HG03457 (cell line): ENCODE results near the gene ANO2.

Source experiments
- ATAC-seq: cut with Tn5 transposase; IDR thresholded peaks from one replicate; pipeline ENCODE4 v1.9.1; 2021; ENCODE audit warnings: moderate number of reproducible peaks; ENCODE audit not compliant: unreplicated experiment

Gene ANO2

DNA sequence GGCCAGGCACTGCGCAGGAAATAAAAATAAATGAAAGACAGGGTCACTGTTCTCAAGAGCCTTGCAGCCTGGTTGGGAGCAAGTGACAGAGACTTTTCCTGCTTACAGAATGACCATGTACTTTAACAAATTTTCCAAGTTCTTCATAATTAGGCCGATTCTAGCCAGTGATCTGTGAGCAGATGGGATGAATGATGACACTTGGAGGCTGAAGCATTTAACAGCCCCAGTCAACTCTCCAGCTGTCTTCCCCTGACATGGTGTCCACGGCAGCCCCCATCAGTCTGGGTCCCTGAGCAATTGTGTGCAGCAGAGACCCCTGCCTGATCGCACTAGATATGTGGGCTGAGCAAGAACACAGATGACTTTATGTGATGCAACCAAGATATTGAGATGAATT lies 314.3 kb downstream of the ANO2 start:
- no peak for ATAC-seq

DNA sequence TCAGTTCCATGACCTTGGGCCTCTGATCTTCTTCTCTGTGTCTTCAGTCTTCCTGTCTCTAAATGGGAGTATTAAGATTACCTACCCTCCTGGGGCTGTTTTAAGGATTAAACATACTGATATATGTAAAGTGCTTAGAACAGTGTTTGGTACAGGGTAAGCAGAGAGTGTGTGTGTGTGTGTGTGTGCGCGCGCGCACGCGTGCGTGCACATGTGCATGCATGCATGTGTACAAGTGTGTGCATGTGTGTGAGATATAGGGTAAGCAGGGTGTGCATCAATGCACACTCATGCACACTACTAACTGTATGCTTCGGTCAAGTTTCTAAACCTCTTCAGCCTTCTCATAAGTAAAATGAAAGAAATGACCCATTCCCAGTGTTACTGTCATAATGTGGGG lies 316.6 kb downstream of the ANO2 start:
- ATAC-seq: no peak

DNA sequence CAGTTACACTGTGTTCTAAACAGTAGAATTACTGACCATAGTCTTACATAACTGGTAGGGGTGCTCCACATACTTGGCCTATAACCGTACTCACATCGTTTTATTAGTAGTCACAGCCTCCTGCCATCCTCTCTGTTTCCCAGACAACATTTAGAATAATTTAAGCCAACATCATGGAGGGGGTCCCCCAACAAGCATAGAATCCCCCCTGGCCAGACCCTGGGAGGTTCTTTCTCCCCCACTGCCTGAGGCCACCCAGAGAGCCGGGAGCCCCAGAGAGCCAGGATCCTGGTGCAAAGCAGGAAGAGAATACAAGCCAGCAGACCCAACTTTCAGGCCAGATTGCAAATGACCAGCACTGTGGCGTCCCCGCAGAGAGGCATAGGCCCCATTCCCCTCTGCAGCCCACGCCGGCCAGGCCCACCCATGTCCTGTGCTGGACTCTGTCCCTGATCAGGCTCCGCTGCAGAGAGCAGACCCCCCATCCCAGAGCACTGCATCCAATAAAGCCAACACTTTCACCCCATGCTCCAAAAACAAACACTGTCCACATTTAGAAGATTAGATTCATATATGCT lies 317.9 kb downstream of the ANO2 start:
- no peak for ATAC-seq

DNA sequence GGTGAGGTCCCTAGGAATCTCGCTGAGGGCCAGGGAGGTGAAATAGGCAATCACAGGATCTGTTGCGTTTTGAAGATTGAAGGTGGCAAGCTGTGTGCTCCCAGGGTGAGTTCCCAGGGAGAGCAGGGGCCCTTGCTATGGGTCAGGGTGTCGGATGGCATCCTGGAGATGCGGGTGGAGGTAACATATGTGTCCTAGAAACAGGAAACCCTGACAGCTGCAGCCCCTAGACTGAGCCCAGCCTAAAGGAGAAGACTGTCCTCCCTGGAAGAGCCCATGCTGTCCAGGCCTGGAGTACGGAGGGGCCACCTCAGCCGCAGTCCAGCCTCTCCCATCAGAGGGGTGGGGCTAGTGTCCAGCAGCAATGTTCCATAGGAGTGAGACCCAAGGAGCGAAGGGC lies 318.9 kb downstream of the ANO2 start:
- no peak for ATAC-seq

DNA sequence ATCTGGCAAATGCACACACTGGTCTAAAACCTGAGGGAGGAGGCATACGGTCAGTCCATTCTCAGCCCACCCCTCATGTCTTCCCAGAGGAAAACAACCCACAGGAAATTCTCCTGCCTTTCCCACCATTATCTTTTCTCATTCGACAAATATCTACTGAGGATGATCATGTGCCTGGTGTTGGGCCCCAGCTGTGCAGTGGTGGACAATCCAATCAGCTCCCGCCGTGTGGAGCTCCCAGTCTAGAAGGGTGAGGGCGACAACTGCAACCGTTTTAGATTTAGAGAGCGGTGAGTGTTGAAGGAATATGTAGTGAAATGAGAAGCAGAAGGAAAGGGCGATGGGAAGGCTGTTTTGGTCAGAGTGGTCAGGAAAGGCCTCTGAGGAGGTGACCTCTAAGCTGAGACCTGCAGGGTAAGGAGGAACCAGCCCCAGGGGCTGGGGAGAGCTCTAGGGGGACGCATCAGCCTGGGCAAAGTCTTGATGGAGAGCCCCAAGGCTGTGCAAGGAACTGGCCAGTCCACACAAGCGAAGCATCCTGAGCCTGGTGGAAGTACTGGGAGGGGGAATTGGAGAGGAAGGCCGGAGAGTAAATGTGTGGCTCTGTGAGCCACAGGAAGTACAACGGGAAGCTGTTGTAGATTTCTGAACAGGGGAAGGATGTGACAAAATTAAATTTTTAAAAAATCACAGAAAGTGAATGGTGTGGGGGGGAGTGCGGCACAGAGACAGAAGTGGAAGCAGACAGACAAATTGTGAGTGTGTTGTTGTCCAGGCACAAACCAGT lies 320.4 kb downstream of the ANO2 start:
- no peak for ATAC-seq

DNA sequence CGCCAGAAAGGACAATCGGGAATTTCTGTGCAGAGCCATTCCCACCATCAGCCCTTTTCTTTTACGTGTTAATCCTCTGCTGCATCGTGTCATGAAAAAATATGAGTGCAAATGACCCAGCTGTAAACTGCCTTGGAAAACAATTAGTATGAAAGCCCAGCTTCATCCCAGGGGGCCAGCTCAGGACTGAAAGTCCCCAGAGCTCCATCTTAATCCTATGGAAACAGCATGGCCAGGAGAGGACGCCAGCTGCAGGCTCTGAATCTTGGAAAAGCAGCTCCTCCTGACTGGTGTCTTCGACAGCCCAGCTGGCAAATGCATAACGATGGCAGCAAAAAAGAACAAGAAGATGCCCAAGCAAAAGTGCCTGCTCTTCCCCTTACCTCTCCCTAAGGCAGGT lies 321.6 kb downstream of the ANO2 start:
- ATAC-seq: no peak

DNA sequence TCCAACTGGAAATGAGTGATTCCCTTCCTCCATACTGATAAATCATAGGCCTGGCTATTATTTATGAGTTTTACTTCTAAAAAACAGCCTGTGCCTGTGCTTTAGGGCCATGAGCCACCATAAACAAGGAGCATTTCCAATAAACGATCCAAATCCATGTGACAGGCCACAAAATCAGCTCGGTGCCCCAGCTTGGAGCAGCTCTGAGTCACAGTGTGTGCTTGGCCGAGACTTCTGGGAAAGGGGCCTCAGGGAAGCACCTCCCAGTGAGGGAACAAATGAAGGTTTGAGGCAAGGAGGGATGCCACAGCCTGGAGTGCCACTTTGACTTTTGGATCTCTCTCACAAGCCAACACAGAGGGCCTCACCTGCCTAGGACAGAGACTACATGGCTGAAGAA lies 322.8 kb downstream of the ANO2 start:
- ATAC-seq: no peak

DNA sequence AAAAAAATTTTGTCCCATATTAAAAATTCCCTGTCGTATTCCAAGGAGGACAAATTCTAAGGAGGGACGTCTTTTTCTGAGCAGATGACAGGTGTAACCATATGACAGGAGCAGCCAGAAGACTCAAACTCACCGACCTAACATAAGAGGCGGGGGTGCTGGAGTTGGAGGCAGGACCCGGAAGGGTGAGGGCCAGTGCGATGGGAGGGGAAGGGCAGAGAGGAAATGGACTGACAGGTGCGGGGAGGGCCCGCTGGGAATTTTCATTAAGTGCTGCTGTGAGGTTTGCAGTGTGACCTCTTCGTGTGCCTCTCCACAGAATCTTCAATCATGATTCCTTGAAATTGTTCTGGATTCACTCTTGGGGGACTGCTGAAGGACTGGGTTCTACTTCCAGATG lies 323.7 kb downstream of the ANO2 start:
- no peak for ATAC-seq

DNA sequence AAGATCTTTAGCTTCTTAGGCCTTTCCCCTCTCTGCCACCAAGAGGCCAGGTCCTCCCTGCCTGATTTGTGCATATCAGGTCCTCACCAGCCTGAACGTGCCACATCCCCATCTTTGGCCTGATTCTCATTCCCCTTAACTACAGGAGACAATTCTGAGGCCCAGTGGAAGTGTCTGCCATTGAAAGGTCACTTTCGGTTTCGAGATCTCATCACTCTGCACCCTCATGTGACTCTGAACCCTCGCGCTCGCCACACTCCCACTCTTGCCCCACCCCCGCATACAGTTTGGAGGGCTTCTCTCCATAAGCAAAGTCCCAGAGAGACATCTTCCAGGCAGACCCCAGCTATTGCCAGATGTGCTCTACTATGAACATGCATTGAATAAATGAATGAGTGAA lies 324.2 kb downstream of the ANO2 start:
- no peak for ATAC-seq

DNA sequence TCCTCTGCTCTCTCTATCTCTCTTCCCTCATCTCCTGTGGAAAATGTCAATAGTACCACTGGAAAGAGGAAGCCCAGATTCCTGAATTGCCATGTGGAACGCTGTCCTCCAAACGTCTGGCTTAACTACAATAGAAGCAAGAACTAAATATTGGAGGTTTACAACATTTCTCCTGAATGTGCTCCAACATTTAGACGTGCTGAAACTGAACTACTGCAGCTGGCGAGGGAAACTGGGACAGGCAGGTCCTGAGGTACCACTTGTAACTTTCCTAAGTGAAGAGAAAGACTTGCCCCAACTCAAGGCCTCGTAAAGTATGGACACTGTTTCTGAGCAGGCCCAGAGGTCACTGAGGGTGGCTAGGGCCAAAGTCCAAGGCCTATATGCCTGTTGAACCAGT lies 325.4 kb downstream of the ANO2 start:
- ATAC-seq: no peak

DNA sequence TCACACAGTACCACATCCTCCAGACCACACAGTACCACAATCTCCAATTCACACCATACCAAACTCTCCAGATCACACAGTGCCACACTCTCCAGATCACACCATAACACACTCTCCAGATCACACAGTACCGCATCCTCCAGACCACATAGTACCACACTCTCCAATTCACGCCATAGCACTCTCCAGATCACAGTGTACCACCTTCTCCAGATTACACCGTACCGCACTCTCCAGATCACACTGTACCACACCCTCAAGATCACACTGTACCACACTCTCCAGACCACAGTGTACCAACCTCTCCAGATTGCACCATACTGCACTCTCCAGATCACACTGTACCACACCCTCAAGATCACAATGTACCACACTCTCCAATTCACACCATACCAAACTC lies 328.2 kb downstream of the ANO2 start:
- ATAC-seq: no peak

DNA sequence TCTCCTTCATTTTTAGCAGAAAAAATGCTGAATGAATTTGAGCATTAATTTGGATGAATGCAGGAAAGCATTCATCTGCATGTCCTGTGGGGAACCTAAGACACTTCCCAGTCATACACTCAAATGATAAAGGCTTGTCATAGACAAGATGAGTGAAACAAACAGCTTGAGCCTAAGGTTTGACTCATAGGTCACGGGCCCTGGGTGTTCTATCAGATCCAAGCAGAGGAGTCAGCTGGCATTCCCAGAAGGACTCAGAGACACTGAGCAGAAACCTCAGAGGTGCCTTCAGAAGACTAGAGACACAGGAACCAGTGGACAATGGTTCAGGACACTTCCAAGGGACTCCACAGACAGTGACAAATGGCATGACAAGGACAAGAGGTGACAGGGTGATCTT lies 329.3 kb downstream of the ANO2 start:
- no peak for ATAC-seq

DNA sequence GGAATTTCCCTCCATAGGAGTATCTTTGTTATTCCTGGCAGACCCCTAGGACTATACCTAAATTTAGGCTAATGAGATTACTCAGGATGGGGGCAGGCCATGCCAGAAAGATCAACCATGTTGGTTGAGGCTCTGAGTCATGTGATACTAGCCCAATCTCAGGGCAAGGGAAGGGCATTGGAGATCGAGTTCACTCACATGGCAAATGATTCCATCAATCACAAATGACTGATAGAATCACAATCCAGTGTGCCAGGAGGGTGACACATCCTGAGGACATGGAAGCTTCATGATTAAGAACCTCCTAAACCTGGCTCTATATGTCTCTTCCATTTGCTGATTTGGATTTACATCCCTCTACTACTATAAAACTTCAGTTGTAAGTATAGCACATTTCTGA lies 330.8 kb downstream of the ANO2 start:
- ATAC-seq: no peak

DNA sequence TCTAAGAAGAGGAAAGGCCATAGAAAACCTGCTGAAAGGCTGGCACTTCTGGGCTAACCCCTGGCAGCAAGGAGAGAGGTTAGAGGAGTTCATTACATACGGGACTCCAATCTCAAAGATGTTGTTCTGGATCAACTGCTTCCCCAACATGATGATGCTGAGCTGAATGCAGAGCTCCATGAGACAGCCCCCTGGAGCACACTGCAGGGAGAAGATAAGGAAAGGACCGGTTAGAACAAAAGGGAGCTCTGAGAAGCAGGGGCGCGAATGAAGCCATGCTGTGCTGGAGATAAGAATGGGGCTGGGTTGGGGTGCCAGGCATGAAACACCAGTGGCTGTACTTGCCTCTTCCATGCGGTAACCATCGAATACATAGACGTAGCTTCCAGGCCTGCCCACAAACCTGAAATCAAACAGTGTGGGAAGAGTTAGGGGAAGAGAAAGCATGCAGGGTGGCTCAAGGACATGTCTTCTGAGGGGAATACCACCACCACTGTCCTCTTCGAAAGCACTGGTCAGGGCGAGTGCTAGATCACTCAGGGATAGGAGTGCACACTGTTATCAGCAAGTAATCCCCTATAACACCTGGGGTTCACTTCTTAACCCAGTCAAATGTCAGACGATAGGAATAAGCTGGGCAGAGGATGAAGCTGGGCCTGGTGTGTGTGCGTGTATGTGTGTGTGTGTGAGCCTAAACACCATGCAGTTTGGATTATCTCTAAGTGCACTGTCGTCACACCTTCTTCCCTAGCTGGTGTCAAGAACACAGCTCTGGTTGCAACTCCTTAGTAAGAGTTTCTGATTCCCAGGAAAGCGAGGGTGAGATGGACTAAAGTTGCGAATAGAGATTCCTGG lies 332.3 kb downstream of the ANO2 start:
- no peak for ATAC-seq

DNA sequence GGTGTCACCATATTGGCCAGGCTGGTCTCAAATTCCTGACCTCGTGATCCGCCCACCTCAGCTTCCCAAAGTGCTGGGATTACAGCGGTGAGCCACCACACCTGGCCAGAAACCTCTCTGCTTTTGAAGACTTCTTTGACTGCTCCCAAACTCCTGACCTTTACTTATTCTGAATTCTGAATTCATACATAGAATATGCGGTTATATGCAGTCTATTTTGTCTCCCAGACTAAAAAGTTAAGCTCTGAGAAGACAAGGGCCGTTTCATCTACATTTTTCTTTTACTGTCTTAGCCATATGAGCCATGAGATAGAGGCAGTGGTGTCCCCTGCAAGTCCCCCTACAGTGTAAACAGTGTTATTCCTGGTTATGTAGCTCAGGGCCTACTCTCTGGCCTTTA lies 333.9 kb downstream of the ANO2 start:
- ATAC-seq: no peak

DNA sequence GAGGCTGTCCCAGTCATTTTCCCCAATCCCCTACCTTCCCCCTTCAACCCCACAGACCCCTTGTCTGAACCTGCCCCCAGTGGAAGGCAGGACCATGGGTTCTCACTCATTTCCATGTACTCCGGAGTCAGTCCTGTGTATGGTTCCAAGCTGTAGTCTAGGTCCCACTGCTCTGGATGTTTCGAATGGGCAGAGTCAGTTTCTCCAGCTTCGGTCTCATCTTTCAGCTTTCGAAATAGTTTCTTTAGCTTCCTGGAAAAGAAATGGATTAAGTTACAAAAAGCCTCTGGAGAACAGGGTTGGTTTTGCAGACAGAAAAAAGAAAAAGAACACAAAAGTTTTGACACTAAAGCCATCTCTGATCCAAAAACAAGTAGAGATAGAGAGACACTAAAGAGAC lies 345.7 kb downstream of the ANO2 start:
- no peak for ATAC-seq

DNA sequence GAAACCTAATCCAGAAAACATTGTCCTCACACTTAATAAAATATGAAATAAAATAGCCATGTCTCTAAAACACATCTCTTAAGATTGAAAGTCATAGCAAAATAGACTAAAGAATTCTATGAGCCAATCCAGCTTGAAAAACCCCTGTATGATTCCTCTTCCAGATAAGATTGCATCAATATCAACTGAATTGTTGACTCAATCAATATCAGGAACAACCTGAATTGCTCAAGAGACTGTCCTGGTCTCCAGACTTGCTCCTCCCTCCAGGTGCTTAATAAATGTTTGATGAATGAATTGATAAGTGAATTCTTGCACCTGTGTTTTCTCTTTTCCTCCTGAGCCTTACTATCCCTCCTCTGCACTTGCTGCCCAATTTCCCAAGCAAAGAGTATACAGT lies 351.1 kb downstream of the ANO2 start:
- ATAC-seq: no peak

DNA sequence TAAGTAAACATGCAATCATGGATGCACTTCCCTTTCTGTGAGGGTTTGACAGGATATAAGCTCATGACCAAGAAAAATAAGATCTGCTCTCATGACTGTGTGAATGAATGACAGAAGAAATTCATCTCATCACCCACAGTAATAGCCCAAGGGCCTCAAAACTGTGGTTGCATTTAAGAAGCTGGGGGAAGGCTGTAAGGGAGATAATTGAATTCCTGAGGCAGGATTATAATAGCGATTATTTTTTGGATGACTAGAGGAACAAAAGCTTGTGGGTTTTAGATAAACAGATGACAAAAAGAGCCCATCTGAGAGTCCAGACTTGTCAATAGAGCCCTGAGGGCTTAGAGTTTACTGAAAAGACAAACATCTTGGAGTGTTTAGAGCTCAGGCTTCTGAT lies 352.0 kb downstream of the ANO2 start:
- no peak for ATAC-seq

DNA sequence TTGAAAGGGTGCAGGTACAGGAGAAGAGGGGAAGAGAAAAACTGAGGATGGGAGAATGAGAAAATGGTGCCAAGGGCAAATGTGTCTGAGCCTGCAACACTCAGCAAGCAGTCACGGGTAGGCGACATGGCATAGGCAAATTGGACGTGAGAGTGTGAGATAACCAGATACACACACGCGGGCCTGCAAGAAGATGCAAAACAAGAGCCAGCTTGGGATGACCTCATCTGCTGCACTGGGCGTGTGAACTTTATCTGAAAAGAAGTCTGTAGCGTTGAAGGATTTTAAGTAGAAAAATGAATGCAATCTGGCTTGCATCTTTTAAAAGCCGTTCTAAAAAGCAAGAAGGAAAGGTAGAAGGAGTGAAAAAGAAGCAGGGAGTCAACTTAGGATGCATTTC lies 352.7 kb downstream of the ANO2 start:
- no peak for ATAC-seq

DNA sequence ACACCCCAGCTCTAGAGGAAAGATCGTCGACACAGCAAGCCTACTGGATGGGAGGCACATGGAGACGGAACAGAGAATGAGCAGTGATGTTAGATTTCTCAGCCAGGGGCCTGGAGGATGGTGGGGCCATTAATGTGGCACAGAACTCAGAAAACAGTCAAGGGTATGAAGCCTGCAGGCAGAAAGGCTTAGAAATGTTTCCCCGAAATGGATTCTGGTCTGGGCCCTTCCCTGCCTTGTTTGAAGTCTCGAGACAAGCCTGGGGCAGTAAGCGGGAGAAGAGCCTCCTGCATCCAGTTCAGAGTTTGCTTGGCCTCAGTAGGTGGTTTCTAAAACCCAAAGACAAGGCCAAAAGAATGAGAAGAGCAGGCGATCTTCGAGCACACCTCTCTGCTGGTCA lies 354.7 kb downstream of the ANO2 start:
- no peak for ATAC-seq

DNA sequence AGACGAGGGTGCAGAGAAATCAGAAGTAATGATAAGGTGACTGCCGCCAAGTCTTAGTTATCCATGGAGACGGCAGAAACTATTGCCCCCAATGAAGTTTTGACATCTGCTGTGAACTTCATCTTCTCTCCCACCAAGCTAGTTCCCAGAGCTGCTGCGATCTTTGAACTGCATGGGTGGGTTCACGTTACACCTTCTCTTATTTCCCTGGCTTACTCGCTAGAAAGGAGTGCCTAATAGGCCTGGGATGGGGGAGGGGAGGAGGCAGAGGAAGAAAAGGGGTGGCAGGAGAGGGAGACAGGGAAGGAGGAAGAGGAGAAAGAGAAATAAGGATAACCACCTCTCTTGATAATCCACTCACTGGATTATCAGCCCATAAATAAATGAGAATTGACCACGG lies 356.0 kb downstream of the ANO2 start:
- no peak for ATAC-seq

DNA sequence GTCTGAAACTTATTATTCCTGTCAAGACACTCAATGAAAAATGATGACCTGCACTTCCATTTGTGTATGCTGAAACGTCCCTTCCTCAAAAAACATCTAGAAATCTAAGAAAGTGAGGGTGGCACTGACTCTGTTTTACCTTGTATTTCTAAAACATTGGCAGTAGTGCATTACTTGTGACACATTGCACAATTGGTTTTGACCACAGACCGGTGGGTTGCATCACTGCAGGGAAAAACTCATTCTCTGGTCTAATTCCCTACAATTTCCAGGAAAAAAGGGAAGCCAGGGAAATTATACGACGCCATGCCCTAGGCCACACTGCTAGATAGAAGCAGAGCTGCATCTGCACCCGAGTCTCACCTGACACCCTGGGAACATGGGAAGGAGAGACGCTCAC lies 356.5 kb downstream of the ANO2 start:
- no peak for ATAC-seq
